ENCODE measurements around the gene TF.

The TF gene

GRCh38 chr3:133827684-133828083 is 81.5 kb downstream of the TF start:
- Mint-ChIP-seq H3K4me3 (no peak overlapping the region), H3K36me3 (ENCODE audit: low read depth) (peaks cover 16% of the 10 kb centered on the region), H3K4me1 (ENCODE audit: low read depth) (no peaks in the 10 kb centered on the region), H3K27ac (no peak overlapping the region), H3K27me3 (ENCODE audit: low read depth) (no peaks in the 10 kb centered on the region), H3K9me3 (no peaks in the 10 kb centered on the region)

- Mint-ChIP-seq H3K36me3 (ENCODE audit: low read depth) (peaks cover 13% of the 10 kb centered on the region), H3K4me3 (no peak overlapping the region), H3K27ac (no peak overlapping the region), H3K4me1 (ENCODE audit: low read depth) (no peaks in the 10 kb centered on the region), H3K27me3 (ENCODE audit: low read depth) (no peaks in the 10 kb centered on the region), H3K9me3 (no peaks in the 10 kb centered on the region)
Measured at GRCh38 chr3:133828576-133829309, 82.5 kb downstream of the TF start.

- H3K4me3 Mint-ChIP-seq: no peak overlapping the region
- H3K36me3 Mint-ChIP-seq (ENCODE audit: low read depth): peaks cover 11% of the 10 kb centered on the region
- H3K4me1 Mint-ChIP-seq (ENCODE audit: low read depth): no peaks in the 10 kb centered on the region
- H3K27ac Mint-ChIP-seq: no peak overlapping the region
- no peaks in the 10 kb centered on the region for H3K27me3 Mint-ChIP-seq (ENCODE audit: low read depth)
- H3K9me3 Mint-ChIP-seq: no peaks in the 10 kb centered on the region
Measured at GRCh38 chr3:133829310-133829707, 83.1 kb downstream of the TF start.

- H3K36me3 Mint-ChIP-seq (ENCODE audit: low read depth): peaks cover 9% of the 10 kb centered on the region
- no peaks in the 10 kb centered on the region for H3K27me3 Mint-ChIP-seq (ENCODE audit: low read depth)
- H3K27ac Mint-ChIP-seq: no peak overlapping the region
- no peaks in the 10 kb centered on the region for H3K9me3 Mint-ChIP-seq
- no peak overlapping the region for H3K4me3 Mint-ChIP-seq
- no peaks in the 10 kb centered on the region for H3K4me1 Mint-ChIP-seq (ENCODE audit: low read depth)
Measured at GRCh38 chr3:133830071-133830470, 83.9 kb downstream of the TF start.

- Mint-ChIP-seq H3K9me3 (no peaks in the 10 kb centered on the region), H3K27ac (no peak overlapping the region), H3K4me1 (ENCODE audit: low read depth) (no peaks in the 10 kb centered on the region), H3K27me3 (ENCODE audit: low read depth) (no peaks in the 10 kb centered on the region), H3K36me3 (ENCODE audit: low read depth) (no peaks in the 10 kb centered on the region), H3K4me3 (no peak overlapping the region)
Measured at GRCh38 chr3:133831966-133832801, 86.0 kb downstream of the TF start.

- Mint-ChIP-seq H3K27me3 (ENCODE audit: low read depth) (no peaks in the 10 kb centered on the region), H3K36me3 (ENCODE audit: low read depth) (no peaks in the 10 kb centered on the region), H3K4me1 (ENCODE audit: low read depth) (no peaks in the 10 kb centered on the region), H3K9me3 (no peaks in the 10 kb centered on the region), H3K27ac (no peak overlapping the region), H3K4me3 (no peak overlapping the region)
Measured at GRCh38 chr3:133832802-133833144, 86.6 kb downstream of the TF start.

- no peaks in the 10 kb centered on the region for H3K27me3 Mint-ChIP-seq (ENCODE audit: low read depth)
- H3K27ac Mint-ChIP-seq: no peak overlapping the region
- H3K4me1 Mint-ChIP-seq (ENCODE audit: low read depth): no peaks in the 10 kb centered on the region
- no peaks in the 10 kb centered on the region for H3K36me3 Mint-ChIP-seq (ENCODE audit: low read depth)
- H3K9me3 Mint-ChIP-seq: no peaks in the 10 kb centered on the region
- no peak overlapping the region for H3K4me3 Mint-ChIP-seq
Measured at GRCh38 chr3:133833267-133833666, 87.1 kb downstream of the TF start.

GRCh38 chr3:133833880-133834620 is 87.9 kb downstream of the TF start:
- no peaks in the 10 kb centered on the region for H3K36me3 Mint-ChIP-seq (ENCODE audit: low read depth)
- no peak overlapping the region for H3K27ac Mint-ChIP-seq
- H3K4me1 Mint-ChIP-seq (ENCODE audit: low read depth): no peaks in the 10 kb centered on the region
- H3K27me3 Mint-ChIP-seq (ENCODE audit: low read depth): no peaks in the 10 kb centered on the region
- H3K4me3 Mint-ChIP-seq: no peak overlapping the region
- no peaks in the 10 kb centered on the region for H3K9me3 Mint-ChIP-seq

GRCh38 chr3:133834621-133835417 is 88.6 kb downstream of the TF start:
- no peaks in the 10 kb centered on the region for H3K9me3 Mint-ChIP-seq
- H3K4me1 Mint-ChIP-seq (ENCODE audit: low read depth): no peaks in the 10 kb centered on the region
- H3K27me3 Mint-ChIP-seq (ENCODE audit: low read depth): no peaks in the 10 kb centered on the region
- H3K27ac Mint-ChIP-seq: no peak overlapping the region
- no peak overlapping the region for H3K4me3 Mint-ChIP-seq
- no peaks in the 10 kb centered on the region for H3K36me3 Mint-ChIP-seq (ENCODE audit: low read depth)

GRCh38 chr3:133835418-133835743 is 89.2 kb downstream of the TF start:
- no peaks in the 10 kb centered on the region for H3K4me1 Mint-ChIP-seq (ENCODE audit: low read depth)
- H3K4me3 Mint-ChIP-seq: no peak overlapping the region
- no peaks in the 10 kb centered on the region for H3K27me3 Mint-ChIP-seq (ENCODE audit: low read depth)
- H3K9me3 Mint-ChIP-seq: no peaks in the 10 kb centered on the region
- no peaks in the 10 kb centered on the region for H3K36me3 Mint-ChIP-seq (ENCODE audit: low read depth)
- H3K27ac Mint-ChIP-seq: no peak overlapping the region

- no peaks in the 10 kb centered on the region for H3K36me3 Mint-ChIP-seq (ENCODE audit: low read depth)
- no peaks in the 10 kb centered on the region for H3K9me3 Mint-ChIP-seq
- no peak overlapping the region for H3K27ac Mint-ChIP-seq
- H3K27me3 Mint-ChIP-seq (ENCODE audit: low read depth): no peaks in the 10 kb centered on the region
- no peaks in the 10 kb centered on the region for H3K4me1 Mint-ChIP-seq (ENCODE audit: low read depth)
- H3K4me3 Mint-ChIP-seq: no peak overlapping the region
Measured at GRCh38 chr3:133835961-133836360, 89.8 kb downstream of the TF start.

- Mint-ChIP-seq H3K27me3 (ENCODE audit: low read depth) (no peaks in the 10 kb centered on the region), H3K27ac (no peak overlapping the region), H3K36me3 (ENCODE audit: low read depth) (no peaks in the 10 kb centered on the region), H3K4me3 (no peak overlapping the region), H3K4me1 (ENCODE audit: low read depth) (no peaks in the 10 kb centered on the region), H3K9me3 (no peaks in the 10 kb centered on the region)
Measured at GRCh38 chr3:133836497-133837158, 90.4 kb downstream of the TF start.

GRCh38 chr3:133837487-133838295 is 91.5 kb downstream of the TF start:
- Mint-ChIP-seq H3K4me3 (no peak overlapping the region), H3K27ac (no peak overlapping the region), H3K4me1 (ENCODE audit: low read depth) (no peaks in the 10 kb centered on the region), H3K9me3 (no peaks in the 10 kb centered on the region), H3K27me3 (ENCODE audit: low read depth) (no peaks in the 10 kb centered on the region), H3K36me3 (ENCODE audit: low read depth) (no peaks in the 10 kb centered on the region)

Data from T-helper 1 cell treated with Interleukin-12 subunit alpha and Interleukin-12 subunit beta and Interleukin-4 antibody, amounts not matched to agents 30 μg/mL and 1 μg/mL, for 36 hours (primary cell).